Stimulated activated CD8-positive, alpha-beta memory T cell treated with anti-CD3 and anti-CD28 coated beads, Interleukin-15, amount 100 ng/mL, for 24 hours (primary cell): ENCODE data around the gene CEP152.
"Not testable (repeated sequence)": the region's sequence is repeated elsewhere in the genome, so short reads cannot be mapped to it uniquely, and the experiment has no call there.

Source experiments
- DNase-seq: peaks from one replicate; pipeline ENCODE4 v3.0.0-alpha.2; 2020; ENCODE audit warnings: low read depth

CEP152 gene

GRCh38 chr15:48810414-48811324 is at the start of gene CEP152:
TSS of gene CEP152 (minus strand) at chr15:48811069. CDS start at chr15:48805649, 5,420 bp downstream.
- DNase-seq = peak; percentile 88

GRCh38 chr15:48859426-48859825 is 48.6 kb upstream of the CEP152 start:
- no peak for DNase-seq

- no peak for DNase-seq
Observed at GRCh38 chr15:48858401-48858800, 47.5 kb upstream of the CEP152 start.

GRCh38 chr15:48856942-48857341 is 46.1 kb upstream of the CEP152 start:
- DNase-seq = no peak

GRCh38 chr15:48855501-48856440 is 44.9 kb upstream of the CEP152 start:
- DNase-seq = no peak

GRCh38 chr15:48854434-48854833 is 43.6 kb upstream of the CEP152 start:
- DNase-seq = not testable (repeated sequence)

- no peak for DNase-seq
Observed at GRCh38 chr15:48851956-48852355, 41.1 kb upstream of the CEP152 start.

GRCh38 chr15:48850648-48851047 is 39.8 kb upstream of the CEP152 start:
- DNase-seq = no peak

GRCh38 chr15:48845123-48845522 is 34.3 kb upstream of the CEP152 start:
- DNase-seq = no peak

- no peak for DNase-seq
Observed at GRCh38 chr15:48842501-48842900, 31.6 kb upstream of the CEP152 start.

- DNase-seq = no peak
Observed at GRCh38 chr15:48834756-48835155, 23.9 kb upstream of the CEP152 start.

GRCh38 chr15:48833526-48834239 is 22.8 kb upstream of the CEP152 start:
- DNase-seq = no peak

- no peak for DNase-seq
Observed at GRCh38 chr15:48832648-48833047, 21.8 kb upstream of the CEP152 start.

GRCh38 chr15:48828906-48829305 is 18.0 kb upstream of the CEP152 start:
- no peak for DNase-seq

- DNase-seq = no peak
Observed at GRCh38 chr15:48828471-48828870, 17.6 kb upstream of the CEP152 start.

- no peak for DNase-seq
Observed at GRCh38 chr15:48825075-48825474, 14.2 kb upstream of the CEP152 start.

GRCh38 chr15:48823706-48824105 is 12.8 kb upstream of the CEP152 start:
- no peak for DNase-seq

- no peak for DNase-seq
Observed at GRCh38 chr15:48823237-48823636, 12.4 kb upstream of the CEP152 start.

- no peak for DNase-seq
Observed at GRCh38 chr15:48814286-48814685, 3.4 kb upstream of the CEP152 start.

- DNase-seq = no peak
Observed at GRCh38 chr15:48811325-48811958, 573 bp upstream of the CEP152 start.

GRCh38 chr15:48806151-48806550 is 4.7 kb downstream of the CEP152 start:
- no peak for DNase-seq

- no peak for DNase-seq
Observed at GRCh38 chr15:48805591-48805990, 5.3 kb downstream of the CEP152 start.
